HG02623 (cell line): ENCODE results near the gene GTPBP1.

Source experiments
- ATAC-seq: cut with Tn5 transposase; IDR thresholded peaks from one replicate; pipeline ENCODE4 v1.9.1; 2021; ENCODE audit warnings: moderate library complexity; ENCODE audit not compliant: unreplicated experiment

GTPBP1 gene

DNA sequence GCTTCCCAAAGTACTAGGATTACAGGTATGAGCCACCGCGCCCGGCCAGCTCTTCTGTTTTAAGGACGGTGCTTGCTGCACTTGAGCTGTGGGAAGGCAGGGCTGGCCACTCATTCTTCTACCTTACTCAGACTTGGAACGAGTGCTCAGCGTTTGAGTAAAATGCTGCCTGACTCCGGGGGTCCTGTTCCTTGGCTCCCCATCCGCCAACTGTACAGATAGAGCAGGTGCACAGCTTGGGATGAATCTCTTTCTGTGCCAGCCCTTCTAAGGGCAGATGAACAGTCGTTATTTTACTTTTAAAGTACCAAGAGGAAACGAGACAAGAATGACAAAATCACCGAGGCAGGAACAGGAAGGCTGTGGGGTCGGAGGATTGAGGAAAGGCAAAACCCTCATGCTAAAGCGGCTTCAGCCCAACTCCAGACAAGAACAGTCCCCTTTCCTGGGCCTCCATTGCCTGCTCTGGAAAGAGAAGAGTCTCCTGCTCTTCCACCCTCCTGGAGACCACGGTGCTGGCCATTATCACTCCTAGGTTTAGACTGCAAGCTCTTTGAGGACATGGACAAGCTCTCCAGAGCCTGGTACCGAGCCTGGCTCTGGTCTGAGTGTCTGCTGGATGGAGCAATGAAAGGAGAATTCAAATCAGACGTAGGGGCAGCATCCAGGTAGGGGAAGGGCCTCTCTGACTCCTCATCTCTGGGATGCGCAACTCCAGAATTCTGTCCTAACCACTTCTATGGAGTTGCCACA is 51.1 kb downstream of the GTPBP1 start:
- ATAC-seq = no peak

DNA sequence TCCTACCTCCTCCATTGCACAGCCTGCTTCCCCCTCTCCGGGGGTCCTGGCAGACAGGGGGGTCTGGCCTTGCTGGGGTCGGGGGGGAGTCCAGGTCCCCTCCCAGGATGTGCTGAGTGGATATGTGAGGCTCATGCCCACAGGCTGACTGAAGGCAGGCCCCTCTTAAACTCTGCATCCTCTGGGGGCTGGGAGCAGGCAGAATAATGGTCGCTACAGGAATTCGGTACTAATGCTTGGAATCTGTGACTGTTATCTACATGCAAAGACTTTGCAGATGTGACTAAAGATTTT is 51.7 kb downstream of the GTPBP1 start:
- no peak for ATAC-seq

DNA sequence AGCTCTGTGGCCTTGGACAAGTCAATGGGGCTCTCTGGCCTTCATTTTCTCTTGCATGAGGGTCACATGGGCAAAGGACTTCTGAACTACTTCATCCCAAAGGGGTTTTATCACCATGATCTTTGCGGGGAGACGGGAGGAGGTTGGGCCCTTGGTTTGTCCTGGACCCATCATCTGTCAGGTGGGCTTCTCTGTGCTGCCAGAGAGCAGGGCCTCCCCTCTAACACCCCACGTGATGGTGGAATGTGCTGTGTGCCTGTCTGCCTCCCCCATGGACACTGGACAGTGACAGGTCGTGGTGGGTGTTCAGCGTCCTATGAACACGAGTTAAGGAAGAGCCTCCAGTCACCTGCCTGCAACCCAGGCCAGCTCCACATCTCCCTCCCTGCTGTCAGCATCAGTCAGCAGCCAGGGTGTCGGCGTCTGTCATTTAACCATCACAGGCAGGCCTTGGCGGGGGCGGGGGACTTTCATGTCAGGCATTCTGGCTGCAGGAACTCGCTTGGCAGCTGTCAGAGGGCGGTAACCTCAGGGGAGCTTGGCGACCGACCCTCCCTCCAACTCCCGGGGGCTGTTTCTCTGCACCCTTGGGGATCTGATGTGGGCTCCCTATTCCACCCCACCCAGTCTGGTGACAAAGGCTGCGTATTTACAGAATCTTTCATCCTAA is 52.7 kb downstream of the GTPBP1 start:
- ATAC-seq = no peak

DNA sequence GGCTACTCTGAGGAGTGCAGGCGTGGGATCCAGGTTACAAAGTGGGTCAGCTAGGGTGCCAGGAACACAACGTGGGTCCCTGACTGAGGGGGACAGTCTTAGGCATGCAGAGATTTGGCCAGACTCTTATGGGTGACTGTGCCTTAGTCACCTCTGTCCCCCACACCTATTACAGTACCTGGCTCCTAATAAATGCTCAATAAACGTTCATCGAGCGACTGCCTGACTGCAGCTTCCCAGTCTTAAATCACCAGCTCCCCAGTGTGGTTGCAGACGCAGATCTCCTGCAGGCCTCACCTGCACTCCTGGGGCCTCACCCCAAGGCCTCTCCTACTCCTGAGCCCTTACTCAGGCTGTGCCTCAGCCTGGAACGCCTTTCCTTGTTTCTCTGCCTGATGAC is 53.3 kb downstream of the GTPBP1 start:
- ATAC-seq = no peak

DNA sequence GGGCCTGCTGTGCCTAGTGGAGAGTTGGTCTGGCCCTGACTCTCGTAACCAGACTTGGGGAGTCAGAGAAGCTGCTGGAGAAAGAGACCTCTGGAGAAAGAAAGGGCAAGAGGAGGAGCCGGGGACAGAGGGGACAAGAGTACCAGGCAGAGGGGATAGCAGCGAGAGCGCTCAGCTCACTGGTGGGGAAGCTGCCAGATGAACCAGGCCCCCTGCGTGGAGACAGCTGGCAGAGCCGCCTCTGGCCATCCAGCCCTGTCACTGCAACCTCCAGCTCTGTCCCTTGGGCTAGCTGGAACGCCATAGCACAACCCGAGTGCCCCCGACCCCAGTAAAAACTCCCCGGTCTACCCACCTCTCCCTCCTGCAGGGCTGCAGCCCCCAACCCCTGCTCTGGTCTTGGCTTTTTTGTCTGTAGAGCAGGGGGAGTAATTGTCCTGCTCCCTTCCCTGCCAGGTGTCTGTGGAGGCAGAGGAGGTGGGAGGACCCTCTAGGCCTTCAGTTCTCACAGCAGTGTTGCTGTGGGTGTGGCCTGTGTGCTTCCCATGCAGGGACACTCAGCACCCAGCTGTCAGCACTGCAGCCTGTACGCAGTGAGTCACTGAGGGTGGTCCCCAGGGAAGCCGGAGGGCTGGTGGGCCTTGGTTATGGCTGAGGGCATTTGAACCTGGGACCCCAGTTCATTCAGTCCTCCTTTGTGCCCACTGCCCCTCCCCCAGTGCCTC is 54.9 kb downstream of the GTPBP1 start:
- no peak for ATAC-seq

DNA sequence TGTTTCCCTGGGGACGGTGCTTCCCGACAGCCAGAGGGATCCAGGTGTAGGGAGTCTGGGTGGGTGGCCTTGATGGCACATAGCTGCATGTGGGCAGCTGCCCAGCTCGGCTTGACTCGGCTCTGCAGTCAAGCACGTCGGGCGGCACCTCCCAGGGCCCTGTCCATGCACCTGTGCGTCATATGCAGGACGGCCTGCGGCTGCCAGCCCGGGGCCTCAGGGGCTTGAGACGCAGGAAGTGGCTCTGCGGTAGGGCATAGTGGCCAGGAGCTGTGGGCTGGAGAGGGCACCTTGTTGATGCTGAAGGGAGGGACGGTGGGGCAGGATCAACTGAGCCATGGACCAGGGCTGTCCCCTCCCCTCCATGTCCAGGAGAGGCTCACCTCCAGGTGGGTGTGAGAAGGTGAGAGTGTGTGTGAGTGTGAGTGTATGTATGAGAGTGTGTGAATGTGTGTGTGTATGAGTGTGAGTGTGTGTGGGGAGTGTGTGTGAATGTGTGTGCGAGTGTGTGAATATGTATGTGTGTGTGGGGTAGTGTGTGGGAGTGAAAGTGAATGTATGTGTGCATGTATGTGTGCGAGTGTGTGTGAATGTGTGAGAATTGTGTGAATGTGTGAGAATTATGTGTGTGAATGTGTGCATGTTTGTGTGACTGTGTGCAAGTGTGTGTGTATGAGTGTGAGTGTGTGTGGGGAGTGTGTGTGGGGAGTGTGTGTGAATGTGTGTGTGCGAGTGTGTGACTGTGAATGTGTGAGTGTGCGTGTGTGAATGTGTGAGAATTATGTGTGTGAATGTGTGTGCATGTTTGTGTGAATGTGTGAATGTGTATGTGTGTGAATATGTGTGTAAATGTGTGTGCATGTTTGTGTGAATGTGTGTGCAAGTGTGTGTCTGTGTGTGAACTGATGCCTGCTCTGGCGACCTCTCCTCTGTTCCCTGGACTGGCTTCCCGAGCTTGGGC is 55.7 kb downstream of the GTPBP1 start:
- no peak for ATAC-seq

DNA sequence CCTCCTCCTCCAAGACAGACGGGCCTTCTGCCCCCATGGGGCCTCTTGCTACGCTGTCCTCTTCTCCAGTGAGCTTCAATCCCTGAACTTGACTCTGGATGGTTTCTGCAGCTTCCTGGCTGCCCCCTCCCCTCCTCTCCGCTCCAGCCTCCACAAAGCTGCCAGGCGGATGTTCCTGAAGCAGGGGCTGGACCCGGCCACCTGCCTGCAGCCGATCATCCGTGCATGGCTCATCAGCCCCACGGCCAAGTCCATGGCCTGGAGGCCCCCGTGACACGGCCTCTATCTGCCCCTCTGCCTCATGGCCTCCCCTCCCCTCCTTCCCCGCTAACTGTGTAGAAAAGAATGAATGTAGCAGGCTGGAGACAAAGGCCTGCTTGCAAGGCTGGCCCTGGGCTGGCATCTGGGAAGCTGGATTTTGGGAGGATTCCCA is 56.8 kb downstream of the GTPBP1 start:
- ATAC-seq = no peak

DNA sequence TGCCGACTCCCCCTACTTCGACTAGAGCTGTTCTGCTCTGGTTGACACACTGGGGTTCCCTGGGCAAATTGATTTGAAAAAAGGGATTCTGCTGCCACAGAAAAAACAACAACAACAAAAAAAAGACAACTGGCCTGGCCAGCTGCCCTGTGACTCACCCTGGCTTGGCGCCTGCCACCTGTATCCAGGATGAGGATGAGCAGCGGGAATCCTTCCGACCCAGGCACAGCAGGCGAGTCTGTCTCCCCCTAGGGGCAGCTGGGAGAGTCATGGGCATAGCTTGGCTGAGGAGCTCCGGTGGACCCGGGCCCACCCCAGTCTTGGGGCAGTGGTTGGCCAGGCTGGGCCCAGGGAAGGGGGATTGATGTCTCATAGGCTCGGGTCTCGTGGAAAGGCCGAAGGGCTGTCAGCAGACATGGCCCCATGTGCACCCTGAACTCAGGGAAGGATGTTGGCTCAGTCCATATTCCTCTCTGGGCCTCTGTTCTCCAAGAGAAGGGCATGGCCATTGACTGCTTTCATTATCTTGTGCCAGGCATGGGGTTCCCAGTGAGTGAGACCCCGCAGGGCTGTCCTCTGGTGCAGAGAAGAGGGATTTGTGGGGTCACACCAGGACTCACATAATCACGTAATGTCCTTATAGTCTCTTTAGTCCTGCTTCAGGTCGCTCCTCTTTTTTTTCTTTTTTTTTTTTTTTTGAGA is 60.5 kb downstream of the GTPBP1 start:
- ATAC-seq = no peak

DNA sequence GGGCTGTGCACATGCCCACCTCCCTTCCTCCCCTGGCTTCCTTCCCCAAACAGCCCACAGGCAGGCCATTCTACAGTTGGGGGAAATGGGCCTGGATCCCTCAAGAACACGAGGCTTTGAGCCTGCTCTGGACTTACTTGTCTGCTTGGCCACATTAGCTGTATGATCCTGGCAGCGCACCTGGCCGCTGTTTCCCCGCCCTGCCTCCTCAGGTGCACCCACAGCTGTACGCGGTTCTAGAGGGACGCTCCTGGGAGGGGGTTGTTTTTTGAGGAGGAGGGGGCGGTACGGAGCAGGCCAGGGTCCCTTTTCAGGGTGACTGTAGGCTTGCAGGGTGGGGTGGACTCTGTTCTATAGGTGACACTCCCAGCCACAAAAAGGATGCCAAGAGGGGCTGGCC is 61.6 kb downstream of the GTPBP1 start:
- ATAC-seq = no peak

DNA sequence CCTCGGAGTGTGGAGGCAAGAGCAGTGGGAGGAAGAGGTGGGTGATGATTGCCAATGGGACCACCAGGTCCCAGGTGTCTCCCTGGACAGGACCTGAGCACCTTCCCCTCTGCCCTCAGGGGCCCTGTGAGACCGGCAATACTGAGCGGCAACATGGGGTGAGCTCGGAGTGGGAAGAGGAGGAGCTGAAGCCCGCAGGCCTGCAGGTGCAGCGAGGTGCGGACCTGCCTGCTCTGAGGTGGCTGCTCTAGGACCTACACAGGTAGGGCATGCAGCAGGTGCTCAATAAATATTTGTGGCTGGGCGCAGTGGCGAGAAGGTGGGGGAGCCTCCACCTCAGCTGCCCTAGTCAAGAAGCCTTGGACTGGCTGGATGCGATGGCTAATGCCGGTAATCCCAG is 62.3 kb downstream of the GTPBP1 start:
- no peak for ATAC-seq

DNA sequence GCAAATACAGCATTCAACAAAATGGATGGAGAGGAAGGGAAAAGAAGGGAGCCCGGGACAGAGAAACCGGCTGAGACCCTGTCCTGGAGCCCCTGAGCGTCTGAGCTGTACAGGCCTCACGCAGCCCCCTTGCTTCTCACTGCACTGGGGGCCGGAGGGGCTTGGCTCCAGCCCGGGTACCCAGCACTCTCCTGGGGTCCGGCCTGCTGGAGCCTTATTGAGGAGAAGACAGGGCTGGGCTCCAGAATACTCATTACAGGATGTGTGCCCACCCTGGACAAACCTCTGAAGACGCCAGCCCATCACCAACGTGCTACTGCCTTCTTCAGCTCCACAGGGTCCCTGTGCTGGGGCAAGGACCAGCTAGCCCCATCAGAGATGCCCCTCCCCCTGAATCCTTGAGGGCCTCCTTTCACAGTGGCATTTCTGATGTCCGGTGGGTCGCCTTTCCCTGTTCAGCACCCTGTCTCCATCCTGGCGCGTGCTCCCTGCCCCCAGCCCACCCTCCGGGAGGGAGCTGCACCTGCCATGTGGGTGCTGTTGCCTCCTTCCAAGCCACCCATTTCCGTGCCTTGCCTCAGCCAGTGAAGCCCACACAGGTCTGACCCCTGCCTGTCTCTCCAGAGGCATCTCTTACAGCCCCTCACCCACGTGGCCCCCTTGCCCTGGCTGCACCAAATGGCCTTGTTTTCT is 64.7 kb downstream of the GTPBP1 start:
- no peak for ATAC-seq

DNA sequence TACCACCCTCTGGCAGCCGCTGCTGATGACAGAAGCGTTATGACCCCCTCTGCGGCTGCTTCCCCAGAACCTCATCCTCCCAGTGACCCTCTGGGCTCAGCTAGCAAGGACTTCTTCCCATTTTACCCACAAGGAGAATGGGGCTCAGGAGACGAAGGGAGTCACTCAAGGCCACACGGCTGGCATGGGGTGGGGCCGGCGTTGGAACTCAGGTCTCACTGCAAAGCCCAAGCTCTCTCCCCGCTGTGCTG is 66.8 kb downstream of the GTPBP1 start:
- no peak for ATAC-seq

DNA sequence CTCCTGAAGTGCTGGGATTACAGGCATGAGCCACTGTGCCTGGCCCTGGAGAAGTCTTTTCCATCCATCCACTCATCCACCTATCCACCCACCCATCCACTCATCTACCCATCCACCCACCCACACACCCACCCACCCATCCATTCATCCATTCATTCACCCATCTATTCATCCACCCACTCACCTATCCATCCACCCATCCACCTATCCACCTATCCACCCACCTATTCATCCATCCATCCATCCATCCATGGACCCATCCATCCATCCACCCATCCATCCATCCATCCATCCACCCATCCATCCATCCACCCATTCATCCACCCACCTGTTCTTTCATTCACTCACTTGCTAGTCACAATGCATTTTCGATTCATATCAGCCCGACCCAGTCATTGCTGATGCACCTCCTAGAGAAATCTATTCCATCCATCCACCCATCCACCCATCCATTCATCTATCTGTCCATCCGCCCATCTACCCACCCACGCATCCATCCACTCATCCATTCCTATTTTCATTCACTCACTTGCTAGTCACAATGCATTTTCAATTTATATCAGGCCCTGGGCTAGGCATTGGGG is 67.7 kb downstream of the GTPBP1 start:
- no peak for ATAC-seq

DNA sequence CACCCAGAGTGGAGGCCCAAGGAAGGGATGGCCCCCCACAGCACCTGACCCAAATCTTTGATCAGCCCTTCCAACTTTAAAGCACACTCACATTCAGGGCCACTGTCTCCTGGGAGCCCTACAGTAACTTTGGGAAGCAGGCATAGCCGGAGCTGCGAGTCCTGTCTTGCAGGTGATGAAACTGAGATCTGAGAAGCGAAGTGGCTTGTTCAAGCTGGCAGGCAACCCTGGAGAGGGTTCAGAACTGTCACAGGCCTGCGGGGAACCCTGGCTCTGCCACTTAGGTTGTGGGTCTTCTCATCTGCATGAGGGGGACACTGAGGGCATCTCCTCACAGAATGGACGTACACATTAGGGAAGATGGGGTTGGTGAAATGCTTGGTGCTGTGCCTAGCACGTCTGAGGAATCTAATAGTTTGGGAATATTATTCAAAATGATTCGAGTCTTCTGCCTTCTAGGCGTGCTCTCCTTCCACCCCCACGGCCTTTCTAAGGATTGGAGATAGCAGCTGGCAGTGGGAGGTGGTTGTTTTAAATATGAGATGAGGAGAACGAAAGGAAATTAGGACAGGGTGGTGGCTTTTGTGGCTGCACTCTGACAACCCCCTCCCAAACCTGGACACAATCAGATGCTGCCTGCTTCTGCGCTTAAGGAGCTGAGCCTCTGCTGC is 68.9 kb downstream of the GTPBP1 start:
- ATAC-seq = no peak

DNA sequence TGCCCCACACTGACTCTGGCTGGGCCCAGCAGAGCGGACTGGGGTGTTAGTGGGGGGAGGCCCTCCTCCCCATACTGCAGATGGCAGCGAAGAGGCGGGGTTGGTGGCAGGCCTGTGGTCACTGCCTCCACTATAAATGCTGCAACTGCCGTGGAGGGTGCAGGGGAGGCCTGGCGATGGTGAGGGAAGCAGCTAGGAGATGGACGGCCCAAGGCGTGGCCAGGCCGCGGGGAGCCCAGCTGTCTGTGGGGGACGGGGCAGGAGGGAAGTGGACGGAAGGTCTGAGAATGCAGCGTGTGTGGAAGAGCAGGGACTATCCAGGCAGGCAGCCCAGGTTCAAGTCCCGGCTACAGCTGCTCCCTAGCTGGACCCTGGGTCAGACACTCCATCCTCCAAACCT is 69.9 kb downstream of the GTPBP1 start:
- no peak for ATAC-seq

DNA sequence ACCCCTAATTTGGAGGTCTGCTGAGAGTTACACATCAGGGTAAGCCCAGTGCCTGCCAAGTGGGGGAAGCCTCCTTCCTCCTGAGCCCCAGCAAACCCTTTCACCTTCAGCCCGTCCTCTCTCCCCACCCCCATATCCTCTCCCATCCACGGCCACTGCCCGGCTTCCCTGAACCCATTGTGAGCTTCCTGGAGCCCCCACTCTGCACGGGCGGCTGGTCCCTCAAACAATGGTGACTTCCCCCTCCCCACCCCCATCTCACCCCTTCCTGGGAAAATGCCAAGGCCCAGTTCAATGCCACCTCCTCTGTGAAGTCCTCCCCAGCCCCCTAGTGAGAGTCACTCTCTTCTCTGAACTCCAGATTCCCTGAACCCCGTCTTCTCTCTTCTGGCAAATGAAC is 70.3 kb downstream of the GTPBP1 start:
- no peak for ATAC-seq

DNA sequence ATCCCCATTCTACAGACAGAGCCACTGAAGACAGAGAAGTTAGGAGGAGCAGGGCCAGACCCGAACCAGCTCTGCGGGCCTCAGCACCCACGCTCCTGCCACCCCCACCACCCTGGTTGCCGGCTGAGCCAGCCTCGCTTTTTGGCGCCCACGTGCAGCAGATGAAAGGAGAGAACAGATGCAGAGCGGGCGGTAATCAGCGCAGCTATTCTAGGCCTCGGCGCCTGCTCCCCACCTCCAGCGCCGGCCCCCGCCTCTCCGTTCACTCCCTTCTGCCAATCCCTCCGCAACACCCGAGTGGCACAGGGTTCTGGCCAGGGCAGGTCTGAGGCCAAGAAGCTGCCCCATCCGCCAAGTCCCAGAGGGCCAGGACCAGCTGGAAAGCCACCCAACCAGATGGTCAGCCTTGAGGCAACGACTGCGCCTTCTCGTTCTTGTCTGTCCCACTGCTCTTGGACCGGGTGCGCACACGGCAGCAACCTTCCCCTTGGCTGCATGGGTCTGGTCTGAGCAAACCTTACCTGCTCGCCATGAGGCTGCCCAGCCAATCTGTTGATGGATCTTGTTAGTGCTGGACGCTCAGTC is 71.4 kb downstream of the GTPBP1 start:
- ATAC-seq = no peak

DNA sequence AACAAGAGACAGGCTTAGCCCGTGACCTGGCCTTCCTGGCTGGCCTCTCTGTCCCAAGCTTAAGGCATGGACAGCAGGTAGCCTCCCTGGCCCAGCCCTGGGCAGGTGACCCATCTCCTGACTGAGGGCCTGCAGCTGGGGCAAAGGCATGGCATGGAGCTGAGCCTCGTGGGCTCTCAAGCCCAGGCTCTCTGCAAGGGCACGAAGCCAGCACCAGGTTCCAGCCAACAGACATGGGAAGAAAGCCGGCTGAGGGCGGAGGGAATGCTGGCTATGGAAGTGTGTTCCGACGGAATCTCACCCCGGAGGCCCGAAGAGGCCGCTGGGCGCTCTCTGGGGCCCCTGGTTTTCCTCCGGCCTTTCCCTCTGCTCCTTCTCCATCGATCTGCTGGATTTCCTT is 75.3 kb downstream of the GTPBP1 start:
- ATAC-seq = no peak
